Measurements from ENCODE around the gene TOB1.

DNA sequence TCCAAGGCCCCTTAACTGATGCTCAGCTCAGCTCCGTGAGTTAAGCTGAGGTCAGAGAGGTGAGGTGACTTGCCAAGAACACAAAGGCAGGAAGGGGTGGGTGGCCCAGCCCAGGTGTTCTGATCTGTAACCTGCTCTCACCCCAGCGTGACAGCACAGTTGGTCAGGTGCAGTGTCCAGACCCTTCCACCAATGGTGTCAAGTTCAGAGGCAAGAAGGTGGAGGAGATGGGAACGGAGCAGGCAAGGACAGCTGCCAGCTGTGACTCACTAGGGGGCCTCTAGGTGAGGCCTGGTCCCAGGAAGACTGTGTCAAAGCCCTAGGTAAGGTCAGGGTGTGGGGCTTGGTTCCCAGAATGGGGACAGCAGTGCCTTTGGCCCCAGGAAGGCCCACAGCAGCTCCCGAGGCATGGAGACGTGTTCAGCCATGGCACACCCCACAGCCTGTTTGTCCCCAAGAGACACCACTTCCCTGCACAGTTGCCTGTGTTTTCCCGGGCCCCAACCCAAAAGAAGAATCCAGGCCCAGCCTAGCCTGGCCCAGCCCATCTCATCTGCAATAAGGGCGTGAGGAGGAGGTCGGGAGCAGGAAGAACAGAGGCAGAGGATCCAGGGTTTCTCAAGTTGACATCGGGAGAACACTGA is 23.5 kb downstream of the TOB1 start:
- TF ChIP-seq CTCF (IDR thresholded peaks at IDR 0.05 in 8 of 11, conservative IDR thresholded peaks at IDR 0.05 in 3 of 11): peak in 1 of 11 experiments; percentile 14
- no peak for TF ChIP-seq POLR2A (IDR thresholded peaks at IDR 0.05)
- TF ChIP-seq POLR2AphosphoS5 (IDR thresholded peaks at IDR 0.05): no peak

Measured in spleen (tissue), 7 donors.